ENCODE data around the gene MYO10.

DNA sequence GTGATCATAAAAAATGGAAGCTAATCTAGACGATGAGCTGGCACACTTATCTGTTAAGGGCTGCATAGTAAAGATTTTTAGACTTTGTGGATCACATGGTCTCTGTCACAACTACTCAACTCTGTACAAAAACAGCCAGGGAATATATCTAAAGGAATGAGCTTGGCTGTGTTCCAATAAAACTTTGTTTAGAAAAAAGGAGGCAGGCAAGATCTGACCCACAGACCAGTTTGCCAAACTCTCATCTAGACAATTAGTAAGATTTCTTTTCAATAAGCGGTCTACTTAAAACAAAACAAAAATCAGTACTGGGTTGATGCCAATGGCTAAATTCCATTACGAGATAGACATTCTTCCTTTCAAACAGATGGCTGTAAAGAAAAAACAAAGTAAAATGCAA, 266.3 kb downstream of the MYO10 start:
- TF ChIP-seq CTCF (conservative IDR thresholded peaks at IDR 0.05; ENCODE audit: low read depth, low read length) (no peak), EZH2 (IDR thresholded peaks at IDR 0.05; ENCODE audit: borderline replicate concordance, low read depth, low read length, poor library complexity, severe bottlenecking) (no peak)

Measured in A673 (cell line).